Measurements from ENCODE around the gene ATP6AP2. TPM values are rescaled to one million over a fixed set of nuclear protein-coding genes. Genes with fewer than 3 reads are reported as not detected.
A peak's percentile ranks its signal among the peaks of the same experiment; 100 is the strongest.

ATP6AP2 gene
- total RNA-seq, 1 donor = 132 TPM

DNA sequence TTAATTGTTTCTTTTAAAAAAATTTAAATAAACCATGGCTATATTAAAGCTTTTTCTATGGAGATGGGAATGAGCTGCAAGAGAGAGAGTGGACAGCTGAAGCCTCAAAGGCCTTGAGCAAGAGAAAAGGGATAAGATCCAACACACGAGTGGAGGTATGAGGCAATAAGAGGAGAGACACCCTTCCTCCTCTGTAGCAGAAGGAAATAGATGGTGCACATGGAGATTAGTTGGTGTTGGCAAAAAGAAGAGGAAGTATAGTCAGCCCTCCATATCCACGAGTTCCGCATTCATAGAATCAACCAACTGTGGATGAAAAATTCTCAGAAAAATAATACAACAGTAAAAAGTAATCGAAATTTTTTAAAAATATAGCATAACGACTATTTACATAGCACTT is 63.4 kb downstream of the ATP6AP2 start:
- DNase-seq (ENCODE audit: insufficient read length, low spot score, missing footprints) = peak; percentile 80
- H3K36me3 ChIP-seq (ENCODE audit: insufficient read depth, low read length) = peaks cover 11% of the 10 kb centered on the region
- H2AFZ ChIP-seq (ENCODE audit: low read length) = no peak overlapping the region
- no peaks in the 10 kb centered on the region for H3K9me3 ChIP-seq (ENCODE audit: low read depth, low read length)
- no peak for TF ChIP-seq CTCF (IDR thresholded peaks at IDR 0.05; ENCODE audit: extremely low read depth, low read depth, low read length)
- peak overlapping the region; percentile 60 for H3K4me3 ChIP-seq (ENCODE audit: insufficient read depth, low read length)
- H3K79me2 ChIP-seq (ENCODE audit: insufficient read depth, low read length) = peaks cover 64% of the 10 kb centered on the region
- no peaks in the 10 kb centered on the region for H3K27me3 ChIP-seq (ENCODE audit: insufficient read depth, low read length)
- peak overlapping the region; percentile 30 for H3K27ac ChIP-seq (ENCODE audit: low read depth, low read length)
- peaks cover 18% of the 10 kb centered on the region for H4K20me1 ChIP-seq (ENCODE audit: insufficient read depth, low read length)
- peak overlapping the region; percentile 81 for H3K4me2 ChIP-seq (ENCODE audit: insufficient read depth, low read length)
- peaks cover 28% of the 10 kb centered on the region for H3K4me1 ChIP-seq (ENCODE audit: insufficient read depth, low read length)

DNA sequence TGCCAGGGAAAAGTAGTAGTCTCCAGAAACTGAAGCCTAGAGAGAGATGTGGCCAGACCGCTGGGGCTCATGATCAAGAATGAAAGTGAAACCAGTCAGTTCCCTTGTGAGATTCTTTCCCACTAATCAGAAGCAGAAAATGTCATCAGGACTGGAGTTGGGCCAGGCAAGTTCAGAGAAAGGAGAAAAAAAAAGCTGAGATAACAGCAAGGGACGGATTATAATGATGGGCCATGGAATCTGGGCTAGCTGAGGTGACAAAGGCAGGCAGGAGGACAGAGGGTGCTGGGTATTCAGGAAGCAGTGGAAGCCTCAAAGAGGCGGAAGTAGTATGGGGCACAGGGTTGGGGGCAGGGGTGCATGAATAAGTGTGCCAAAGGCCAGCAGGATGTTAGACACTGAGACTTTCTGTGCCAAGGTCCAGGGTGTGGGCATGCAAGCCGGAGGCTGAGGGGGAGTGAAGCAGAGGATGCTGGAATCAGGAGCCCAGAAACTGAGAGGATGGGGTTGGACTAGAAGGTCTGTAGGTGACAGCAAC is 64.1 kb downstream of the ATP6AP2 start:
- Histone ChIP-seq H2AFZ (ENCODE audit: low read length) (no peak overlapping the region), H3K79me2 (ENCODE audit: insufficient read depth, low read length) (peaks cover 57% of the 10 kb centered on the region), H3K4me3 (ENCODE audit: insufficient read depth, low read length) (peak overlapping the region; percentile 60), H3K27me3 (ENCODE audit: insufficient read depth, low read length) (no peaks in the 10 kb centered on the region), H3K4me2 (ENCODE audit: insufficient read depth, low read length) (peak overlapping the region; percentile 81), H3K4me1 (ENCODE audit: insufficient read depth, low read length) (peaks cover 28% of the 10 kb centered on the region), H3K27ac (ENCODE audit: low read depth, low read length) (peak overlapping the region; percentile 30), H4K20me1 (ENCODE audit: insufficient read depth, low read length) (peaks cover 18% of the 10 kb centered on the region), H3K9me3 (ENCODE audit: low read depth, low read length) (no peaks in the 10 kb centered on the region), H3K36me3 (ENCODE audit: insufficient read depth, low read length) (peaks cover 6% of the 10 kb centered on the region)
- DNase-seq (ENCODE audit: insufficient read length, low spot score, missing footprints) = peak; percentile 94
- no peak for TF ChIP-seq CTCF (IDR thresholded peaks at IDR 0.05; ENCODE audit: extremely low read depth, low read depth, low read length)

- peak; percentile 72 for DNase-seq (ENCODE audit: insufficient read length, low spot score, missing footprints)
Measured at GRCh38 chrX:40646489-40647306, 65.9 kb downstream of the ATP6AP2 start.

More at GRCh38 chrX:40646489-40647306, 65.9 kb downstream of the ATP6AP2 start:
- no peaks in the 10 kb centered on the region for H3K9me3 ChIP-seq (ENCODE audit: low read depth, low read length)
- peak overlapping the region; percentile 68 for H3K27ac ChIP-seq (ENCODE audit: low read depth, low read length)
- peak overlapping the region; percentile 91 for H3K4me2 ChIP-seq (ENCODE audit: insufficient read depth, low read length)
- no peaks in the 10 kb centered on the region for H3K27me3 ChIP-seq (ENCODE audit: insufficient read depth, low read length)
- peaks cover 42% of the 10 kb centered on the region for H3K79me2 ChIP-seq (ENCODE audit: insufficient read depth, low read length)
- TF ChIP-seq CTCF (IDR thresholded peaks at IDR 0.05; ENCODE audit: extremely low read depth, low read depth, low read length) = no peak
- H3K36me3 ChIP-seq (ENCODE audit: insufficient read depth, low read length) = peaks cover 4% of the 10 kb centered on the region
- peaks cover 28% of the 10 kb centered on the region for H3K4me1 ChIP-seq (ENCODE audit: insufficient read depth, low read length)
- peaks cover 12% of the 10 kb centered on the region for H4K20me1 ChIP-seq (ENCODE audit: insufficient read depth, low read length)
- peak overlapping the region; percentile 28 for H2AFZ ChIP-seq (ENCODE audit: low read length)
- H3K4me3 ChIP-seq (ENCODE audit: insufficient read depth, low read length) = peak overlapping the region; percentile 84

All from osteoblast (primary cell).